Islet of Langerhans (tissue), 1 donor: Measurements from ENCODE around the gene EHBP1L1.
"Not testable (repeated sequence)": the region's sequence is repeated elsewhere in the genome, so short reads cannot be mapped to it uniquely, and the experiment has no call there.

Experiments
- FAIRE-seq: peaks from one replicate; lab custom pipeline; 2011; peaks lifted over from hg19 to GRCh38; lab: Jason Lieb, UNC

The EHBP1L1 gene

DNA sequence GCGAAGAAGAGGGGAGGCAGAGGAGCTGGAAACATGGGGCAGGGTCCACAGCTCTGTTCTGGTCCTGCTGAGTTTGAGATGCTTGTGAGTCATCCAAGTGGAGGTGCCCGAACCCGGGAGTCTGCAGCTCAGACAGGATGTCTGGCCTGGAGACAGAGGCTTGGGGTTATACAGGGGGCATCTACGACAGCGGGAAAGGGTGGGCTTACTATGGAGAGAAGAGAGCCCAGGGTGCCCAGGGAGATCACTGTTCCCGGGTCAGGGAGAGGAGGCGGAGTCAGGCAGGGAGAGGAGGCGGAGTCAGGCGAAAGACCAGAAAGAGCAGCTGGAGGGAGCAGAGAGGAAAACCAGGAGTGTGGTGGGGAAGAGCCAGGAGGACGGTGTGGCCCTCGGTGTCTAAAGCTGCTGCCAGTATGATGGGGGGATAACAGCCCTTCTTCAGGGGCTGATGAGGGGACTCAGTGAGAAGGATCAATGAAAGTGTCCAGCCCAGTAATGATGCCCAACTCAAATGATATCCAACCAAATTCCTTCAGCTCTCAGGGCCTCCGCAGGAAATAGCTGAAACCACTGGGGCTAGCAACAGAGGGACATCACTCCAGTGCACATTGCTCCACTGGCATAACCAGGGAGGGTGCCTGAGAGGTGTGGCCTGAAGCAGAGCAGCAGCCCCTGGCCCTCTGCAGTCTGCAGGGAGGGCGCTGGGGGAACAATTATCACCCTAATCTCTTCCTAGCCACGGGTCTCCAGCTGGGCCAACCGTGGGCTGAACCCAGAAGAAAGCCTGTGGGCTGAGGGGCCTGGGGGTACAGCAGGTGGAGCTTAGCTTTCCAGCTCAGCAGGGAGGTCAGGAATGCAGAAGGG, 15.1 kb upstream of the EHBP1L1 start:
- FAIRE-seq = no peak

DNA sequence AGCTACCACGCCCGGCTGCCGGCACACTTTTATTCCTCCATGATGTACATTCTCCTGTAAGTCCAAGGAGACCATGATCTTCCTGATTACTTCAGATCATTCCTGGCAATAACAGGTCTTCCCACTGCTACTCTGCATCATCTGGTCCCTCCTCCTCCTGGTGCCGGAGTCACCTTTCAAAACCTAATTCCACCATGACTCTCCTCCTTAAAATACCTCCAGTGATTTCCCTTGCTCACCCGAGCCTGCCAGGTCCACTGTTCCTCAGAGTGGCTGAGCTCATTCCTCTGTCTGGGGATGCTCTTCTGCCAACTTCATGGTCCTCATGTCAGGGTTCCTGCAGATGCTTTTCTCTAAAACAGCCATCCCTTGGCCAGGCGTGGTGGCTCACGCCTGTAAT, 13.8 kb upstream of the EHBP1L1 start:
- FAIRE-seq = no peak

DNA sequence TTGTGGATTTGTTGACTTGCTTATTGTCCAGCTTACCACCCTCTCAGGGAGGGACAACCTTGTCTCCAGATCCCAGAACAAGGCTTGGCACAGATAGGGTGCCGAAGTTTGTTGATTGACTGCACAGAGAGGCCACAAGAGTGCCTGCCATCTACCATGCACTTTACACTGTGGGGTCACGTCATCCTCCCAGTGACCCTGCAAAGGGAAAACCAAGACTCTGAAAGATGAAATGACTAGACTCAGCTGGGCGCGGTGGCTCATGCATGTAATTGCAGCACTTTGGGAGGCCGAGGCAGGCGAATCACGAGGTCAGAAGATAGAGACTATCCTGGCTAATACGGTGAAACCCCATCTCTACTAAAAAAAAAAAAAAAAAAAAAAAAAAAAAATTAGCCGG, 13.1 kb upstream of the EHBP1L1 start:
- FAIRE-seq = no peak

DNA sequence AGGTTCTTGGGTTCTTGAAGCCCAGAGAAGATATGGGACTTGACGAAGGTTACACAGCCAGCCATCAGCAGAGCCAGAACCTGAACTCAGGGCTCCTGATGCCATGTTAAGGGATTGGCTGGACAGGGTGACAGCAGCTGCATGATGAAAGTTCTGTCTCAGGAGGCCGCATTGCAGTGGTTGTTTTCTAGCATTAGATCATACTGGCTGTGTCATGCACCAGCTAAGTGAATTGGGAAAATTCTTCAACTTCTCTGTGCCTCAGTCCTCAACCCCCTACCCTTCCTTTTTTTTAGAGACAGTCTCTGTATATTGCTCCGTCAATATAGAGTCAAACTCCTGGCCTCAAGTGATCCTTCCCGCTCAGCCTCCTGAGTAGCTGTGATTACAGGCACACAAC, 12.3 kb upstream of the EHBP1L1 start:
- no peak for FAIRE-seq

DNA sequence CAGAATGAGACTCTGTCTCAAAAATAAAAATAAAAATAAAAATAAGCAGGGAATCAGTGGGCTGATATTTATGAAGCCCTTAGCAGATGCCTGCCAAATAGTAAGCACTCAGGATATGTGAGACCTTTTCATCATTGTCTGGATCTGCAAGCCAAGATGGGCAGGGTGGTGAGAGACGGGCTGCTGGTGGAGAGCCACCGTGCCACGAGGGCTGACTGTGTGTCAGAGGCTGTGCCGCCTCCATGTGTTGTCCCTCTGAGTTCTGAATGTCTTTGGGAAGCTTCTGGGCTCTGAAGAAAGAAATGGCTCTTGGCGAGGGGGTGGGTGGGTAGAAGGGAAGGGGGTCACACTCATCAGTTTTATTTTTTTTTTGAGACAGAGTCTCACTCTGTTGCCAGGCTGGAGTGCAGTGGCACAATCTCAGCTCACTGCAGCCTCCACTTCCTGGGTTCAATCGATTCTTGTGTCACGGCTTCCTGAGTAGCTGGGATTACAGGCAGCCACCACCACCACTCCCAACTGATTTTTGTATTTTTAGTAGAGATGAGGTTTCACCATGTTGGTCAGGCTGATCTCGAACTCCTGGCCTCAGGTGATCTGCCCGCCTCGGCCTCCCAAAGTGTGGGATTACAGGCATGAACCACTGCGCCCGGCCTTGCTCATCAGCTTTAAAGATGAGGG, 10.8 kb upstream of the EHBP1L1 start:
- FAIRE-seq = not testable (repeated sequence)

DNA sequence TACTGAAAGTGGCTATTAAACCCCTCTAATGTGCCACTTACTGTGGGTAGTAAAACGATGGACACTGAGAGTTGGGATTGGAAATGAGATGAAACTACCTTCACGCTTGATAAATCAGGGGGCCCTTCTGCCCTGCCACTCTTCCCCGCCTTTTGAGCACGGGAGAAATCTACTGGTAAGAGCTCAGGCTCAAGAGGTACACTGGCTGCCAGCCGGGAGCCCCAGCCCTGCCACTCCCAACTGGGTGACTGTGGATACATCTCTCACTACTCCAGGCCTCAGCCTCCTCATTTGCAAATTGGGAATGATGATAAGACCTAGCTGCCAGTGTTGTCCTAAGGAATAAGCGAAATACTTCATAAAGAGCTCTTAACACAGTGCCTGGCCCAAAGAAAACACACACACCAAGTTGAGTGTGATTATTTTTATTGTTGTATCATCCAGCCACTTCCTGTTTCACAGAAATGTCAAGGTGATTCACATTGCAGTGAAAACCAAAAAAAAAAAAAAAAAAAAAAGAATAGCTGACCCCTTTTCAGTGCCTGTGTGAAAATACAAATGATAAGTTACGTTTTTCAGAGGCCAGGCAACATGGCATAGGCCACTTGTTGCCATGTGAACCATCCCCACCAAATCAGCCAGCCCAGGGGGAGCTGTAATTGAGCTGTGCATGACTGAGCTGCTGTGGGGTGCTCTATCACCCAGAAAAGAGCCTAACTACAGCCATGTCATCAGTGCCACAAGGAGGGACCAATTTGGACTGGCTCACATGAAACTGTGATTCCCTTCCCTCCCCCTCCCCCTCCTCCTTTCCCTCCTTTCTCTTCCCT, 10.0 kb upstream of the EHBP1L1 start:
- no peak for FAIRE-seq

DNA sequence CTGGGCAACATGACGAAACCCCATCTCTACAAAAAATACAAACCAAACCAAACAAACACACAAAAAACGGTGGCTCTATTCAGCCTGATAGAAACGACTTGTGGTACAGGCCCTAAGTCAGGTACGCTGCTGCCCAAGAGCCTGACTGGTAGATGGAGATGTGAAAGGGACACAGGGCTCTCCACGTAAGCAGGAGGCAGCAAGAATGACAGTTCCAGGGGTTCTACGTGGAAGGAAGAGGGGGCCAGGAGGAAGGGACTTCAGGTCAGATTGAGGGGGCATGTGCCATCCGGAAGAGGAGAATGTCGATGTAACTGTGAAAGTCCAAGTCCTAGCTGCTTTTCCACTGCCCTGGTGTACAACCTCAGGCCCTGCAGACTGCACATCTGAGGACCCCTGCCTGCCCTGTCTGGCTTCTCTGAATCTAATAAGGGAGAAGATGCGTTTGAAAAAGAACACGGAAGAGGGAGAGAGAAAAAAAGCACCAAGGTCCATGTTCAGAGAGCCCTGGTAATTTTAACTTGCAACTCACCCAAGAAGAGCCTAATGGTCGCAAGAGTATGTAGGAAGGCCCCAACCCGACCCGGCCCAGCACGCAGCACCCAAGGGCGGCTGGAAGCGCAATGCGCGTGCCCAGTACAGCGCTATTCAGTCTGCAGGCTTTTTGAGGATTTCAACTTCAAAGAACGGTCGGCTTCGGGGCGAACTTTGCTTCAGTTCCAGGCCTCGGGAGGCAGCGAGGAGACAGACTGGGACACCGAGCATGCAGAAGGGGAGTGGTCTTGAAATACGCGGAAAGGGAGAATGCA, 6.5 kb upstream of the EHBP1L1 start:
- FAIRE-seq = no peak

DNA sequence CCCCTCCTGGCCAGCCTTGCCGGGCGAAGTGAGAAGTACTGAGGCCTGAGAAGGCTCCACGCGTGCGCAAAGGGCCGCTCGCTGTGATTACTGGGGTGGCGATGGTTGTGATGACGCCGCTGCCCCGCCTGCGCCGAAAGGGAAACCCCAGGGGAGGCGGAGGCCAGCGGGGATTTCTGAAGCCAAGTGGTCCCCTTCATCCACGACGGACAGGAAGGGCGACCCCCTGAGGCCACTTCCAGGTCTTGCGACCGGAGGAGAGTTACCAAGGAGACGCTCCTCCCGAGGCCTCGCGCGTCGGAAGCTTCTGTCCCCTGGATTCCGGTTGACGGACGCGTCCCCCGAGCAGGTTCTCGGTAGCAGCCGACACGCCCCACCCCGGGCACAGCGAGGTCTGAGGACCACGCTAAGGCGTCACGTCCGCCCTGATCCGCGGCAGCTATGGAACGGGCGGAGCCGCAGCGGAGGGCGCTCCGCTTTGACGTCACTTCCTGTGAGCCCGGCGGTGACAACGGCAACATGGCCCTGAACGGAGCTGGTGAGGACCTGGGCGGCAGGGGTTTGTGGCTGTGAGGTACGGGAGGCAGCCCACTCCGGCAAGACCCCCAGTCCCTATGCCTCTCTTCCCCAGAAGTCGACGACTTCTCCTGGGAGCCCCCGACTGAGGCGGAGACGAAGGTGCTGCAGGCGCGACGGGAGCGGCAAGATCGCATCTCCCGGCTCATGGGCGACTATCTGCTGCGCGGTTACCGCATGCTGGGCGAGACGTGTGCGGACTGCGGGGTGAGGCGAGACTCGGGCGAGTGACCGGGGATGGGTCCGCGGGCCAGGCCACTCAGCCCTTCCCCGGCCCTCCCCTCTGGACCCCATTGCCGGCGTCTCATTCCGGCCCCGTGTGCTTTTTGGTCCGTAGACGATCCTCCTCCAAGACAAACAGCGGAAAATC, 5.6 kb upstream of the EHBP1L1 start, which contains the start of gene ZNRD2:
Gene ZNRD2, plus strand, starts transcription at position 505 of the 946 bp plus-strand sequence. Its CDS starts 15 bp downstream, at position 520.
- no peak for FAIRE-seq

DNA sequence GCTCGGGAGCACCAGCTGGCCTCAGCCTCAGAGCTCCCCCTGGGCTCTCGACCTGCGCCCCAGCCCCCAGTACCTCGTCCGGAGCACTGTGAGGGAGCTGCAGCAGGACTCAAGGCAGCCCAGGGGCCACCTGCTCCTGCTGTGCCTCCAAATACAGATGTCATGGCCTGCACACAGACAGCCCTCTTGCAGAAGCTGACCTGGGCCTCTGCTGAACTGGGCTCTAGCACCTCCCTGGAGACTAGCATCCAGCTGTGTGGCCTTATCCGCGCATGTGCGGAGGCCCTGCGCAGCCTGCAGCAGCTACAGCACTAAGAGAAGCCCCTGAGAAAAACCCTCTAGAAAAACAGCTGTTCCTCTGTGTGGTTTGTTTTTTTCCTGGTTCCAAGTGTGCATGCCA, 4.4 kb upstream of the EHBP1L1 start:
- no peak for FAIRE-seq

DNA sequence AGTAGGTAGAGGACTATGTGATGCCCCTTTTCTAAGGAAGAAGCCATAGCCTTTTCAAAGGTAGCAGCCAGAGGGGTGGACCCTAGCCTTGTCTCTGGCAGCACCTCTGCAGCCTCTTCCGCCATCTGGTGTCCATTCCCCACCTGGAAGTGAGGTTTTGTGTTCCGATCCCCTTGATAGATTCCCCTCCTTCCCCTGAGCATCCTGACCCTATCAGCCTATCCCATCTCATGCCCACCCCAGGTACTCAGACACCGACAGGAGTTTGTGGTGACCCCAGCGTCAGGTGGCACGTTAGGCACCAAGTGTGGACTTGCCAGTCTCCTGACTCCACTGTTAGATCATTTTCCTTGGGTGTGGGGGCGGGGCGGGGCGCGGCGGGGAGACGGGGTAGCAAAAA, 3.9 kb upstream of the EHBP1L1 start:
- FAIRE-seq = no peak

DNA sequence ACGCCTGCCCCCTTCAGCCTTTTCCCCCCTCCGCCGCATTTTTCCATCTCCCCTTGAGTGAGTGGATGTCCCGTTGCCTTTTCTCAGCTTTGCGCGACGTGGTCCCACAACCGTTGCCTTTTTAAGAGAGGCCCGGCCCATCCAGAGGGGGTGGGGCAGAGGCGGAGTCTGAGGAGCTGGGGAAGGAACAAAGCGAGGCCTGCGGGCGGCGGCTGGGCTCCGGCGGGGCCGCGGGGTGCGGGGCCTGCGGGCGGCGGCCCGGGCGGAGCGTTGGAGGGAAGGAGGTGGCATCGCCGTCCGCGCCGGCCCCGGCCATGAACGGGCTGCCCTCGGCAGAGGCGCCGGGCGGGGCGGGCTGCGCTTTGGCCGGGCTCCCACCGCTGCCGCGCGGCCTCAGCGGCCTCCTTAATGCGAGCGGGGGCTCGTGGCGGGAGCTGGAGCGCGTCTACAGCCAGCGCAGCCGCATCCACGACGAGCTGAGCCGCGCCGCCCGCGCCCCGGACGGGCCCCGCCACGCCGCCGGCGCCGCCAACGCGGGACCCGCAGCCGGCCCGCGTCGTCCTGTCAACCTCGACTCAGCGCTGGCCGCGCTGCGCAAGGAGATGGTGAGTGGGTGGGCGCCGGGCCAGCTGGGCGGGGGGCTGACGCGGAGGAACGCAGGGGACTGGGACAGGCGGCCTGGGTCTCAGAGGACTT, 3.3 kb upstream of the EHBP1L1 start, which contains the start of gene FAM89B:
Gene FAM89B, plus strand, starts transcription at position 183 of the 696 bp plus-strand sequence. Its CDS starts 132 bp downstream, at position 315.
- FAIRE-seq = no peak

DNA sequence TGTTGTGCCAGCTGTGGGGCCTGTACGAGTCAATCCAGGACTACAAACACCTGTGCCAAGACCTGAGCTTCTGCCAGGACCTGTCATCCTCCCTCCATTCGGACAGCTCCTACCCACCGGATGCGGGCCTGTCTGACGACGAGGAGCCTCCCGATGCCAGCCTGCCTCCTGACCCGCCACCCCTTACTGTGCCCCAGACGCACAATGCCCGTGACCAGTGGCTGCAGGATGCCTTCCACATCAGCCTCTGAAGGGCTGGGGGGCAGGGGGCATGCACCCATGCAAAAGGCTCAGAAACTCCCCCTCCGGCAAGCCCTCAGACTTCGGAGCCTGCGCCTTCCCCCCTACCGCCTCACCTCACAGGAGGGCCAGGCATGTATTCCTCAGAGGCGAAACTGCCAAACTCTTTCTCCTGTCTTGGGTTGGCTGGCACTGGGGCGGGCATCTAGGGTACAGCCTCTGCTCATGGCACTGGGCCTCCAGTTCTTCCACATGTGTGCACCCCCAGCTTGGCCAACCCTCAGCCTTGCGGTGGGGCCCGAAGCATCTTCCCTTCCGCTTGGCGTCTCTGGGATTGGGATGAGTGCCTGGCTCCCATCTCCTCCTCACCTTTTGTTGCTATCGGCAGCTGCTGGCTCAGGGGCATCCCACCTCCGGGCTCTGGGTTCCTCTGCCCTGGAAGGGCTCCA, 2.3 kb upstream of the EHBP1L1 start:
- FAIRE-seq = no peak

DNA sequence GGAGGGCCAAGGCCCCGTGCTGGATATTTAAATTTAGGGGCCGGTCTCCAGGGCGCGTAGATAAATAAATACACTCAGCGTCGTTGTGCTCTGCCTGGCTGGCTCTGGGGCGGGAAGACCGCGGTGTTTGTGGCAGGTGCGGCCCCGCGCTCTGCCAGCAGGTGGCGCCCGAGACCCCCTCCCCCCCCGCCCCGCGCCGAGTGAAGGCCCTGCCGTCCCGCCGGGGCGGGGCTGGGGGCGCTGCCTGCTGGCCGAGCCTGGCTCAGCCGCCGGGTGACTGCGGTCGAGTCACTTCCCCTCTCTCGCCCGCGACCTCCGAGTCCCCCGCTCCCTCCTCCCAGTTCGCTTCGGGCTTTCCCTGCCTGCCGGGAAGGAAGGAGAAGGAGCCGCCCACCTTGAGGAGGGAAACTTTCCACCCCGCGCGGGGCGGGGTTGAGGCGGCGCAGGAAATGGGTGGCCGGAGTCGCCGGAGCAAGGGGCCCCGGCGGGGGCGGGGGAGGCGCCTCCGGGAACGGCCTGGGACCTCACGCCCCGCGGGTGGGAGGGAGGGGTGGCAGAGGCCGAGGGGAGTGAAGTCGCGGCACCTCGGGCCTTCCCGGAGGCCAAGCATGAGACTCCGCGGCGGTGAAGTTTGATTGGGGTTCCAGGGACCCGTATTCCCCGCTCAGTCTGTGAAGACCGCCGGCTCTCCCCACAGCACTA, 1.6 kb upstream of the EHBP1L1 start:
- no peak for FAIRE-seq

DNA sequence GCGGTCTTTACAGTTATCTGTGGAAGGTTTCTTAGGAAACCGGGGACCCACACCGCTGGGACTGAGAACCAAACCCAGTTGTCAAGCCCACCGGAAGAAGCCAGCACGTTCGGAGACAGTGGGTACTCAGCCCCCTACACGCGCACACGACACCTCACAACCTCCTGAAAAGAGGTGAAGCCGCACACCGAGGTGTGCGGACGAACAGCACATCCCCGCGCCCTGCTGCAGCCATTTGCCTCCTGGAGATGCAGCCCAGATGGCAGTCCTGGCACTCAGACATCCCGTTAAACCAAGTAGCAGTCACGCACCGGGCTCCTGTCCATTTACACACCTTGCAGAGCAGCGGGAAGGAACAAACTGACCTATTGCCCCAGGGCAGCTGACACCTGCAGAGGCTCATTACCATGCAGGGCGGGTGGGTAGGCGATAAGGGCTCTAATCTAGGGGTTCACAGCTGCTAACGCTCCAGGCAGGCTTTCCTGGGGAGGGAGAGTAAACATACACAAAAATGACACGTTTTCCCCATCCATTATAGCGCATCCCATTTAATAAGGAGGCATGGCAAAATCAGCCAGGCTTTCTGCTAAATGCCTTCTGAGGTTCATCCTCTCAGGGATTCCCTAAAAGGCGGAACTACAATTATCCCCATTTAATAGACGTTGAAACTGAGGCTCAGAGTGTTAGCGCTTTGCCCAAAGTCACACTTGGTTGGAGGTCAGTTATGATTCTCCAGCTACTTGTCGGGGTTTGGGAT, 864 bp upstream of the EHBP1L1 start:
- no peak for FAIRE-seq

DNA sequence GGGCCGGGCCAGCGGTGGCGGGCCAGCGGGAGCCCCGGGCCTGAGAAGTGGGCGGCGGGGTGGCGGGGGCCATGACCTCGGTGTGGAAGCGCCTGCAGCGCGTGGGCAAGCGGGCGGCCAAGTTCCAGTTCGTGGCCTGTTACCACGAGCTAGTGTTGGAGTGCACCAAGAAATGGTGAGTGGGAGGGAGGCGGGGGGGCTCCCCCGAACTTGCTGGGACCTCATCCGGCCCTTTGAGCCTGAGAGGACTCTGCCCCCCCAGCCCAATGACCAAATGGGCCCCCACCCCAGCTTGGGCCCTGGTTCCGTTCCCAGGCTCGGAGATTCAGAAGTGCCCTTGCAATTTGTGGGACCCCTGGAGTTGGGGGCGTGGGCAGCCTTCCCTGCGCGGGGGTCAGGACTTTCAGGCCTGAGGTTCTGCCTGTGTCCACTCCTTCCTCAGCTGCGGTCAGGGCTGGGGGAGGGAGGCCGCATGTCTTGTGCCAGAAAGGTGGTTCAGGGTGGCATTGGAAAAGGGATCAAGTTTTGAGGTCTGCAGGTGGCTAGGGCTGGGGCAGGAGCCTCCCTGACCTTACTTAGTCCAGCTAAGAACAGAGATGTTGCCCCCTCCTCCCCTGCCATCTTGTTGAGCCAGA, 496 bp downstream of the EHBP1L1 start:
- FAIRE-seq = no peak

DNA sequence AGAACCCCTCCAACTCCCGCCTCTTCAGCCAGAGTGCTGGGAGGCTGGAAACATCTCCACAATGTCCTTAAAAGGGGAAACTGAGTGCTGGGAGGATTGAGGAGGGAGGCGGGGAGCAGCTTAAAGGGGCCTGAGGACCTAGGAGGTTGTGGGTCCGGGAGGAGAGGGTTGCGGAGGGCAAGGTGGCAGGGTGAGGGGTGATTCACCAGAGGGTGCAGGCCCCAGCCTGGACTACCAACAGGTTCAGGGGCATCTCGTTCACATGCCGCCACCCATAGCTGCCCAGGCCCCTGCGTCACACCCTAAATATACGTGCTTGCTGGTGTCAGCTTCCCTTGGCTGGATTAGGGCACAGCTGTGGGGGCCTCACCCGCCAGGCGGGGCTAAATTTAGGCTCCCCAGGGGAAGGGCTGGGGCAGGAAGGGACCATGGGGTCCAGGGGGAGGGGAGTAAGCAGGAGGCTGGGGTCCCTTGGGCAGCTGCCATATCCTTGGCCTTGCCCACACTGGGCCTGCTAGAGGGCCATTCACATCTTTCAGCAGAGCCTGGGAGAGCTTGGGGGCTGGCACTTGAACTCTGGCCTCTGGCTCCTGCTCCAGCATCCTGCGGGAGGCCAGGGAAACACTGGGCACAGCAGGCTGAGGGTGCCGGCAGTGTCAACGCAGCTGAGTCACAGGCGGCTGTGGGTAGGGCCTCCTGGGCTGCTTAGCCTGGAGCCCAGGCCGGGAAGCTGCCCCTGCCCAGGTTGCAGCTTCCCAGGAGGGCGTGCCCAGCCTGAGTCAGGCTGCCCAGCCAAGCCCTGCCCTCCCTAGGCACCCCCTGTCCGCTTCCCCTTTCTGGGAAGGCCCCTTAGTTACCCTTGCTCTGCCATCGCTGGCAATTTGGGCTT, 1.3 kb downstream of the EHBP1L1 start:
- no peak for FAIRE-seq

DNA sequence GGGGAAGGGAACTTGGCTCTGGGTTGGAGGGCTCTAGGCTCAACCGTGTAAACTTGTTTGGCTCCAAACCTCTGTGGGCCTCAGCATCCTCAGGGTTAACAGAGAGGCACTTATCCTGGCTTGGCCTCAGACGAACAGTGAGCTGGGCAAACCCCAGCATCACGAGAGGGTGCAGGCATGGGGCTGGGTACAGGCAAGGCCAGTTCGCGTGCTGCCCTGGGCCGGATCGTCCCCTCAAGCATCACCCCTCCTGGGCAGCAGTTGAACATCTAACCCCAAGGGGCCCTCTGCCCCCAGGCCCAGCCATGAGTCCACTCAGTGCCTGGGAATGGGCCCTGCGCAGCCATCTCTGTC, 1.9 kb downstream of the EHBP1L1 start:
- no peak for FAIRE-seq
